Activated naive CD4-positive, alpha-beta T cell treated with anti-CD3 and anti-CD28 coated beads, Interleukin-2, amount 10 ng/mL, durations not matched to agents 7 days and 5 days (primary cell): ENCODE results near the gene RHOXF2.
"Not testable (repeated sequence)": the region's sequence is repeated elsewhere in the genome, so short reads cannot be mapped to it uniquely, and the experiment has no call there.

Source experiments
- CTCF ChIA-PET: fragments of 350-600 bp; sonication (Branson Sonifier 250); formaldehyde crosslinking; loops from one replicate; lab custom pipeline; 2021; ENCODE audit warnings: antibody characterized with exemption; lab: Charles Lee
- DNase-seq: peaks from one replicate; pipeline ENCODE4 v3.0.0-alpha.2; 2020
- H3K27ac Mint-ChIP-seq: one replicate; pipeline ENCODE4 v1.8.0; 2021; ENCODE audit warnings: mild to moderate bottlenecking, moderate library complexity, mixed read lengths
- H3K27me3 Mint-ChIP-seq: one replicate; pipeline ENCODE4 v1.8.0; 2021; ENCODE audit warnings: mild to moderate bottlenecking, mixed read lengths
- H3K36me3 Mint-ChIP-seq: one replicate; pipeline ENCODE4 v1.8.0; 2021; ENCODE audit warnings: mixed read lengths
- H3K4me1 Mint-ChIP-seq: one replicate; pipeline ENCODE4 v1.8.0; 2021; ENCODE audit warnings: mixed read lengths
- H3K4me3 Mint-ChIP-seq: one replicate; pipeline ENCODE4 v1.8.0; 2021; ENCODE audit warnings: mild to moderate bottlenecking, moderate library complexity, mixed read lengths
- H3K9me3 Mint-ChIP-seq: one replicate; pipeline ENCODE4 v1.8.0; 2021; ENCODE audit warnings: mixed read lengths

The RHOXF2 gene

GRCh38 chrX:120147537-120147936 is 10.9 kb upstream of the RHOXF2 start:
- CTCF ChIA-PET, result no interaction called here
- peaks cover 23% of the 10 kb centered on the region for H3K4me1 Mint-ChIP-seq

DNA sequence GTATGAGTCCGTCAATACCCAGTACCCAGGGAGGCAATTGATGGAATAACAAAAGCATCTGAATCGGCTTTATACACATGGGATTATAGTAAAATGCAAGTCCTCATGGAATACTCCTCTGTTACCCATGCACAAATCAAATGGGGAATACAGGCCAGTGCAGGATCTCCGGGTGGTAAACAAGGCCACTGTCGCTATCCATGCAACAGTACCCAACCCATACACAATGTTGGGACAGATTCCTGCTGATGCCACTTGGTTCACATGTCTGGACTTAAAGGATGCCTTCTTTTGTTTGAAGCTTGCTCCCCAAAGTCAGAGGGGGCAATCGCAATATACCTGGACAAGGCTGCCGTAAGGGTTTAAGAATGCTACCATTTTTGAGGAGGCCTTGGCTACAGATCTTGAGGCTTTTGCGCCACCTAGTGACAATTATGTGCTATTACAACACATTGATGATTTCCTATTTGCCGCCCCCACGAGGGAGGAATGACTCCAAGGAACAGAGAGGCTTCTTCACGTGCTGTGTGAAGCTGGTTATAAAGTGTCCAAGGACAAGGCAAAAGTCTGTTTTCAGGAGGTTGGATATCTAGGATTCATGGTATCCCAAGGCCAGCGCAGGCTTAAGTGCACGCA is 8.2 kb upstream of the RHOXF2 start:
- H3K27me3 Mint-ChIP-seq, DNase-seq, H3K36me3 Mint-ChIP-seq, CTCF ChIA-PET, H3K9me3 Mint-ChIP-seq, H3K27ac Mint-ChIP-seq, H3K4me3 Mint-ChIP-seq: not testable (repeated sequence)
- H3K4me1 Mint-ChIP-seq, result peaks cover 15% of the 10 kb centered on the region

More at GRCh38 chrX:120147537-120147936, 10.9 kb upstream of the RHOXF2 start:
- no peak for DNase-seq
- Mint-ChIP-seq H3K36me3 (no peaks in the 10 kb centered on the region), H3K4me3 (no peak overlapping the region), H3K9me3 (peaks cover 3% of the 10 kb centered on the region), H3K27ac (no peak overlapping the region), H3K27me3 (no peaks in the 10 kb centered on the region)

DNA sequence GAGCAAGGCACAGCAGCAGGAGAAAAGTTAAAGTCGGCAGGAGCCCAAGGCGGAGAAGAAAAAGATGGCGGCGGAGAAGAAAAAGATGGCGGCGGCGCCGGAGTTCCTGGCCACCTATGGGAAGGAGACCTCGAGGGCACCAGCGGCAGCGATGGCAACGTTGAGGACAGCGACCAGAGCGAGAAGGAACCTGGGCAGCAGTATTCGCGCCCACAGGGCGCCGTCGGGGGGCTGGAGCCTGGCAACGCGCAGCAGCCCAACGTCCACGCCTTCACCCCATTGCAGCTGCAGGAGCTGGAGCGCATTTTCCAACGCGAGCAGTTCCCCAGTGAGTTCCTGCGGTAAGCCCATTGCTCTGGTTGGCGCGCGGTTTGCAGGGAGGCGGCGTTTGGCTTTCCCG is 673 bp downstream of the RHOXF2 start:
- H3K27ac Mint-ChIP-seq, H3K4me1 Mint-ChIP-seq, H3K9me3 Mint-ChIP-seq, H3K27me3 Mint-ChIP-seq, H3K36me3 Mint-ChIP-seq, H3K4me3 Mint-ChIP-seq, DNase-seq, CTCF ChIA-PET: not testable (repeated sequence)

DNA sequence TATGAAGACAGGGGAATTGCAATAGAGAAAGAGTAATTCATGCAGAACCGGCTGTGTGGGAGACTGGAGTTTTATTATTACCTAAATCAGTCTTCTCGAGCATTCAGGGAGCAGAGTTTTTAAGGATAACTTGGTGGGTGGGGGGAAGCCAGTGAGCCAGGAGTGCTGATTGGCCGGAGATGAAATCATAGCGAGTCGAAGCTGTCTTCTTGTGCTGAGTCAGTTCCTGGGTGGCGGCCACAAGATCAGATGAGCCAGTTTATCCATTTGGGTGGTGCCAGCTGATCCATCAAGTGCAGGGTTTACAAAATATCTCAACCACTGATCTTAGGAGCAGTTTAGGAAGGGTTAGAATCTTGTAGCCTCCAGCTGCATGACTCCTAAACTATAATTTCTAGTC is 34.8 kb downstream of the RHOXF2 start:
- H3K27ac Mint-ChIP-seq, DNase-seq, H3K27me3 Mint-ChIP-seq, H3K9me3 Mint-ChIP-seq, H3K36me3 Mint-ChIP-seq, H3K4me3 Mint-ChIP-seq, H3K4me1 Mint-ChIP-seq, CTCF ChIA-PET: not testable (repeated sequence)

DNA sequence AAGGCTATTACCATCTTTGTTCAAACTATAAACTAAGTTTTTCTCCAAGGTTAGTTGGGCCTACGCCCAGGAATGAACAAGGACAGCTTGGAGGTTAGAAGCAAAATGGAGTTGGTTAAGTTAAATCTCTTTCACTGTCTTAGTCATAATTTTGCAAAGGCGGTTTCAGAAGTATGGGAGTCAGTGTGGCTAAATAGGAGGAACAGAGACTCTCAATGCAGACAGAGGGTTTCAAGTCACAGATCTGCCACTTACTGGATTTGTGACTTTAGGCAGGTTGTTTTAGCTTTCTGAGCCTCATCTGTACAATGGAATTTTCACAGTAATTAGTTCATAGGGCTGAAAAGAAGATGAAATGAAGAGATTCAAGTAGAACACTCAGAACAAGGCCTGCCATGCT is 35.3 kb downstream of the RHOXF2 start:
- CTCF ChIA-PET, H3K4me1 Mint-ChIP-seq, H3K27ac Mint-ChIP-seq, H3K4me3 Mint-ChIP-seq, H3K9me3 Mint-ChIP-seq, H3K27me3 Mint-ChIP-seq, DNase-seq, H3K36me3 Mint-ChIP-seq: not testable (repeated sequence)

DNA sequence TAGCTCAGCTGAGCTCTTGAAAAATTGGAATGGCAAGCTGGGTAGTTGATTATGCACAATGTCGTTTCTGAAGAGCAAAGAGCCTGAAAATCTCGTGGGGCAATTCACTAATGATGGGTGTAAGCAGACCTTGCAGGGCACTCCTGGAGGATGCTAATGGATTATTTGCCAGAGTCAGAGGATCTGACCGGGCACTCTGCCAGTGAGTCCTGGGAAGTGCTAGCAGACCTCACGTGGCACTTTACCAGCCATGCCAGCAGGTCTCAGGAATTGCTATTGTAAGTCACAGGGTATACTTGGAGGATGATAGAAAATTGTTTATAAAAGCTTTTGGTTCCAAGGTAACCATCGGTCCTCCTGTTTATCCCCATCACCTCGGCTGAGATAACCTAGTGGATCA is 37.4 kb downstream of the RHOXF2 start:
- H3K4me3 Mint-ChIP-seq, H3K36me3 Mint-ChIP-seq, DNase-seq, H3K9me3 Mint-ChIP-seq, H3K27ac Mint-ChIP-seq, CTCF ChIA-PET, H3K4me1 Mint-ChIP-seq, H3K27me3 Mint-ChIP-seq: not testable (repeated sequence)

GRCh38 chrX:120196626-120197283 is 38.3 kb downstream of the RHOXF2 start:
- H3K9me3 Mint-ChIP-seq, H3K4me3 Mint-ChIP-seq, H3K36me3 Mint-ChIP-seq, H3K27me3 Mint-ChIP-seq, CTCF ChIA-PET, H3K27ac Mint-ChIP-seq, H3K4me1 Mint-ChIP-seq, DNase-seq: not testable (repeated sequence)

DNA sequence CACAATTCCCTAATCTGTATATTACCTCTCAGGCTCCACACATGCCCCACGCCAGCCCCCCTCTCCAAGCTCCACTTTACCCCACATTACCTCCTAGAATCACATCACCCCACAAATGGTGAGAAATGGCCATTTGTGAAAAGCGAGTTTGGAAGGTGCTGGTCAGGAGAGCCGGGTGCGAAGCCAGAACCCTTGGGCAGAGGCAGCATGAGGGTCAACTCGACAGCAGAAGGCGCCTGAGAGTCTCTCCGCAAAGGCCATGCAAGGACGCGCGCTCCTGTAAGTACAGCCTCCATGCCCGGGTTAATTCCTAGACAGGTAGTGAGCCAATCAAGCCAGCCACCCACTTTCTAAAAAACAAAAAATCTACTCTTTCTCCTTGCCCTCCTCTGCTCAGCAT is 42.4 kb downstream of the RHOXF2 start:
- peaks cover 8% of the 10 kb centered on the region for H3K4me1 Mint-ChIP-seq
- CTCF ChIA-PET, result interaction anchor here (2.6 kb wide), 1 partner anchor 12 kb away, joined by 8 read pairs; no protein-coding TSS in a partner anchor

DNA sequence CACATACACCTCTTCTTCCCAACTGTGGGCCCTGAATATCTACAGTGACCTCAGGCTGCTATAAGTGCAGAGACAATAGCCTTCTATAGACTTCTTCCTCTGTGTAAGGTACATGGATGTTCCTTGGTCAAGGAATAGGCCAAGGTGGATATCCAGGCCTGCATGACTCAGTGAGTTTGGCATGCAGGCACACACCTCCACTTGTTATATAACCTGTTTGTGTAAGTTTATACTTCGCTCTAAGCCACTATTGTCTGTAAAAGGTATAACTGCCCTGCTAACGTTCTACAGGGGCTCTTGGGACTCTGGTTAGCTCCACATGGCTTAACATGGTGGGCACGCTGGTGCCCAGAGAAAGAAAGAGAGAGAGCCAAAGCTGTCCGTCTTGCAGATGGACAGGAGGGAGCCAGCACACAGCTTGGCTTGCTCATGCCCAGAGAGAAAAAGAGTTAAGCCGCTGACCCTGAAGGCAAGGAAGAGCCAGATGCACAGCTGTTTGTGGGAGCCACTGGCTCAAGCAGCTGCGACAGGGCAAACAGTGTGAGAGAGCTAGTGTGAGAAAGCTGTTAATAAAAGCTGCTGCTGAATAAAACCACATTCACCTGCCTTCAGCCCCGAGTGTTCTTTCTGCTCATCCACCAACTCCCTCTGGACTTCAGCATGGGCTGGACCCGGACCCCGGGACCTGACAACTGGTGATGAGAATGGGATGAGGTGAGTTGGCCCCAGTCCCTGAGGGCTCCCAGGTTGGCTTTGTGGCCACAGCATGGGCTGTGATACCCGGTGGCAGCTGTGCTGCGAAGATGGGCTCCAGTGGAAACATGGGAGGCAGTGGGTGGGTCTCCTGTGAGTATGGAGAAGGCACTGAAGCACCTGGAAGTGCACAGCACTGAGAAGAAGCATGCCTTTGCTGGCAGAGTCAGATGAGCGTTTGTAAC is 47.7 kb downstream of the RHOXF2 start:
- H3K27ac Mint-ChIP-seq, result no peak overlapping the region
- DNase-seq, result no peak
- no peaks in the 10 kb centered on the region for H3K27me3 Mint-ChIP-seq
- H3K9me3 Mint-ChIP-seq, result no peaks in the 10 kb centered on the region
- no peak overlapping the region for H3K4me3 Mint-ChIP-seq
- H3K36me3 Mint-ChIP-seq, result no peaks in the 10 kb centered on the region
- H3K4me1 Mint-ChIP-seq, result no peaks in the 10 kb centered on the region
- CTCF ChIA-PET, result no interaction called here

More for the DNA sequence above, 42.4 kb downstream of the RHOXF2 start:
- H3K27me3 Mint-ChIP-seq, result no peaks in the 10 kb centered on the region
- no peak overlapping the region for H3K27ac Mint-ChIP-seq
- no peaks in the 10 kb centered on the region for H3K9me3 Mint-ChIP-seq
- no peaks in the 10 kb centered on the region for H3K36me3 Mint-ChIP-seq
- H3K4me3 Mint-ChIP-seq, result no peak overlapping the region
- DNase-seq, result no peak

DNA sequence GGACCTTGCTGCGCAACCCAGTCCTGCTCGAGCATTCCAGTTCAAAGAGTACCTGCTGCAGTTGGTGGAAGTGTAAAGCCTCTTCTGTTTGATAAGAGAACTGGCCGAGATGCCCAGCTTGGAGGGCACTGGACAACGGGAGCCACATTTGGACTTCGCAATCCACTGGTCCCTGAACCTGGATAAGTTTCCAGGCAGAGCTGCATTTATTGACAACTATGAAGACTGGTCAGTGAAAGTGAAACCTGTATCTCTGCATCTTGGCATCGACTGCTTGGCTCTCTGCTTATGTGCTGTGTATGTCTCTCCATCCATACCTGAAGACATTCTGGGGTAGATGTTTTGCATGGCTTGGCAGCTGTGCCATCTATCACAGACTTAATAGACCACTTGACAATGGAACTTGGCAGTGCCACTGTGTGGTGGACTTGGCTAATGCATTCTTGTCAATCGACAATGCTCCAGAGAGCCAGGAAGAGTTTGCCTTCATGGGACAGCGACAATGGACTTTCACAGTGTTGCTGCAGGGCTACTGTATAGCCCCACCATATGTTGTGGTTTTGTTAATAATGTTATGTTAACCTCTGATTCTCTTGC is 48.7 kb downstream of the RHOXF2 start:
- Mint-ChIP-seq H3K27me3 (no peaks in the 10 kb centered on the region), H3K9me3 (no peaks in the 10 kb centered on the region), H3K36me3 (no peaks in the 10 kb centered on the region), H3K27ac (no peak overlapping the region), H3K4me3 (no peak overlapping the region), H3K4me1 (no peaks in the 10 kb centered on the region)
- CTCF ChIA-PET, result no interaction called here
- no peak for DNase-seq

- CTCF ChIA-PET, result interaction anchor here (0.8 to 1.9 kb wide), 9 partner anchors 9 to 179 kb away, joined by 3 to 8 read pairs (median 4); partner anchors contain the start of gene ZBTB33
- H3K4me3 Mint-ChIP-seq, result no peak overlapping the region
- peaks cover 2% of the 10 kb centered on the region for H3K4me1 Mint-ChIP-seq
- peak; percentile 69 for DNase-seq
- H3K9me3 Mint-ChIP-seq, result no peaks in the 10 kb centered on the region
- H3K27ac Mint-ChIP-seq, result no peak overlapping the region
- H3K36me3 Mint-ChIP-seq, result no peaks in the 10 kb centered on the region
- H3K27me3 Mint-ChIP-seq, result no peaks in the 10 kb centered on the region
These were observed 55.2 kb downstream of the RHOXF2 start for GRCh38 chrX:120213438-120214265.
